ENCODE data around the gene SAPCD2.

Gene SAPCD2

GRCh38 chr9:137029058-137029936 is 41.1 kb downstream of the SAPCD2 start:
- no peak for DNase-seq

GRCh38 chr9:137028263-137029057 is 41.9 kb downstream of the SAPCD2 start:
- no peak for DNase-seq

DNA sequence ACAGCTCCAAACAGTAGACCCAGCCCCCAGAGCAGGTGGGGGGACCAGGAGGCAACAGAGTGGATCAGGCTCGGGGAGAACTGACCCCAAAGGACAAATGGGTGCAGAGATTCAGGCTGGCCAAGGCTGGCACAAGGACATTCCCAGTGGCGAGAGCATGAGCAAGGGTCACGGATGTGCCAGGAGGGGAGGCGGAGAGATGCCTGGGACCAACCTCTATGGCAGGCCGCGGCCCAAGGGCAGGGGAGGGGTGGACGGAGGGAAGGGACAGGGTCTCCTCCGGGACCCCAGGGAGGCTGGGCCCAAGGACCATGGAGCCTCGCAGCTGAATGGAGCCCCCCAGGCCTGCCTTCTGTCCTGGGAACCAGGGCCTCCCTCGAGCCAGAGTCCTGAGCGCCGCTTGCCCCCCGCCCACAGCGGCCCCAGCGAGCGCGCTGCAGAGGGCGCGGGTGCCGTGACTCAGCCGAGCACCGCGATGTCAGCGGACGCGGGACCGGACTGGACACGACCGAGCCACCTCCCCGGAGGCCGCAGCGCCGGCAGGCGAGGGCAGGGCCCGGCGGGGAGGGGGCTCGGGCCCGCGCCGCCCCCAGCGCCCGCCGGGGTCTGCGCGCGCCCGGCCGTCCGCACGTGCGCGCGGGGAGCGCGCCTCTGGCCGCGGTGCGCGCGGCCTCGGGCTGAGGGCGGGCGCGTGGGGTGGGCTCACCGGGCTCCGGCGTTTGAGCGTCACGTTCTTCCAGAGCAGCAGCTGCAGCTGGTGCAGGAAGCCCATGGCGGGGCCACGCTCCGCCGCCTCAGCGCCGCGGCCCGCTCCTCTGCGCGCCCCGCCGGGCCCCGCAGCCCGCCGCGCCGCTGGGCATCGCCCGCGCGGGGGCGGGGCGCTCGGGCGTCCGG is 42.7 kb downstream of the SAPCD2 start, which contains the start of gene ABCA2:
Gene ABCA2 (minus strand): TSS at position 869 of the 894 bp plus-strand sequence. CDS start 97 bp downstream, at position 772.
- no peak for DNase-seq

- DNase-seq = no peak
These were observed 43.5 kb downstream of the SAPCD2 start for GRCh38 chr9:137026828-137027227.

GRCh38 chr9:137026384-137026783 is 44.0 kb downstream of the SAPCD2 start:
- DNase-seq = no peak

- peak; percentile 22 for DNase-seq
These were observed 44.8 kb downstream of the SAPCD2 start for GRCh38 chr9:137025517-137025966.

DNA sequence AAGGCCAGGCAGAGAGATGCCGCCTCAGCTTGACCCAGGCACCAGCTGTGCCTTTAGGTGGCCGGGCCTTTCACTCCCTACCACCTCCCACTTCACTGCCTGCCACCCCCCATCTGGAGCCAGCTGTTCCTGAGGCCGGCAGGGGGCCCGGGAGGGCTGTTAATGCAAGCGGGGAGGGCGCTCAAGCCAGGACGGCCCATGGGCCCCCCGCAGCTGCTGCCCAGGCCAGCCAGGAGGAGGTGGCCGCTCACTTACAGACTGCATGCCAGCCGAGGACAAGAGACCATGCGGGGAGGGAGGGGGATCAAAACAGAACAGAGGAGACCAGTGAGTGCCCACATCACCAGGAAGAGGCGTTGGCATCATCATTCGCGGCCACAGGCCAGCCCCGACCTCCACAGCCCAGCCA is 46.8 kb downstream of the SAPCD2 start:
- no peak for DNase-seq

DNA sequence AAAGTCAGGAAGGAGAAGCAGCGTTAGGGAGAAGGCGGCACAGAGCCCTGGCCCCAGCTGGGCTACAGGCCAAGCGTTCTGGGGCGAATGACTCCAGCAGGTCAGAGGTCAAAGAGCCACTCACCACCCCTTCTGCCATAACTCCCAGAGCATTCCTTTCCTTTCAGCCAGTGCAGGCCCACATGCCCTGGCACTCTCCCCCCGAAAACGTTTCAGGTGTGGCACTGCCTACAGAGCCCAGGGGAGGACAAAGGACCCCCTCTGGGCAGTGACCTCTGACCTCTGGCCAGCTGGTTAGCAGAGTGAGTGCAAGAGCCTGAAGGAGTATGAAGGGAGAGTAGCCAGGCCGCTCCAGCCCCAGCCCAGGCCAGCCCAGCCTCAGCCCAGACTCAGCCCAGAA is 47.2 kb downstream of the SAPCD2 start:
- no peak for DNase-seq

DNA sequence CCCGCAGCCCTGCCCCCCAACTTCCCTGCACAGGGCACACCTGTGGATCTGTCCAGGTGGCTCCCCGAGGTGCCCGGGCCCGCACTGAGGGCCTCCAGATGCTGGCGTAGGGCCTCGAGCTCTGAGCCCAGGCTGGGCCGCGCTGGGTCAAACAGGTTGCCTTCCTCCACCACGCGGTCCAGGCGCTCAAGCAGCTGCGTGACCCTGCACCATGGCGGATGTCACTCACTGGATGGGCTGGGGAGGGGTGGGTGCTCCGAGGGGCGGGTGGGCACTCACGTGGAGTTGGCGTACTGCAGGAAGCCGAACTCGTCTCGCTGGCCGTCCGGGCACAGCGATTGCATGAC is 47.7 kb downstream of the SAPCD2 start:
- no peak for DNase-seq

GRCh38 chr9:137021979-137022661 is 48.2 kb downstream of the SAPCD2 start:
- DNase-seq = peak; percentile 24

- no peak for DNase-seq
These were observed 48.8 kb downstream of the SAPCD2 start for GRCh38 chr9:137021568-137021978.

GRCh38 chr9:137020771-137021567 is 49.4 kb downstream of the SAPCD2 start:
- no peak for DNase-seq

DNA sequence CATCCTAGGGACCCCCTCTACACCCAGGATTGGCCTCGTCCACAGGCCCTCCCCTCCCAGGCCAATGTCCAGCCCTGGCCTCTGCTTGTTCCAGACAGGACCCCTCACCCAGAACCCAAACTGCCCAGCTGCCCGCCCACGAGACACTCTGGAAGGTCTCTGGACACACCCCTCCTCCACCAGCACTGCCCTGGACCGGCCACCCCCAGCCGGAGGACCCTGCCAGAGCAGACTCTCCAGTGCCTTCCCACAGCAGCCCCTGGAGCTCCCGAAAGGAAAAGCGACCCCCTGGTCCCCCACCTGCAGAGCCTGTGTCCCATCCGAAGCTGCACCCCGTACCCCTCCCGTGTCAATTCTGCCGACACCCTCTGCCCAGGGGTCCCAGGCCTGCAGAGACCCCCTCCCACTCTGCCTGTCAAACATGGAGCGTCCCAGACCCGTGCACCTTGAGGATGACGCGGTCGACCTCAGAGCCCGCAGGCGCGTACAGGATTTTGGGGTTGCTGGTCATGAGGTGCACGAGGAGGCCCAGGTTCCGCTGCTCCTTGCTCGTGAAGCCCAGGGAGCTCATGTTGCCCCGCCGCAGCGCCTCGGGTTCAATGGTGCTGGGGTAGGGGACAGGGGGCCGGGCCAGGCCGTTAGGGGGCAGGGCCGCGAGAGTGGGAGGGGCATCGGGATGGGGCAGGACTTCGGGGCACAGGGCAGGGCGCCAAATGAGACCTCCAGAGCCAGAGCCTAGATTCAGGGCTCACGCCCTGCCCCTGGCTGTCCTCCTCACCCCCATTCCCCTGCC is 50.3 kb downstream of the SAPCD2 start:
- DNase-seq = no peak

- DNase-seq = no peak
These were observed 51.4 kb downstream of the SAPCD2 start for GRCh38 chr9:137018761-137019559.

DNA sequence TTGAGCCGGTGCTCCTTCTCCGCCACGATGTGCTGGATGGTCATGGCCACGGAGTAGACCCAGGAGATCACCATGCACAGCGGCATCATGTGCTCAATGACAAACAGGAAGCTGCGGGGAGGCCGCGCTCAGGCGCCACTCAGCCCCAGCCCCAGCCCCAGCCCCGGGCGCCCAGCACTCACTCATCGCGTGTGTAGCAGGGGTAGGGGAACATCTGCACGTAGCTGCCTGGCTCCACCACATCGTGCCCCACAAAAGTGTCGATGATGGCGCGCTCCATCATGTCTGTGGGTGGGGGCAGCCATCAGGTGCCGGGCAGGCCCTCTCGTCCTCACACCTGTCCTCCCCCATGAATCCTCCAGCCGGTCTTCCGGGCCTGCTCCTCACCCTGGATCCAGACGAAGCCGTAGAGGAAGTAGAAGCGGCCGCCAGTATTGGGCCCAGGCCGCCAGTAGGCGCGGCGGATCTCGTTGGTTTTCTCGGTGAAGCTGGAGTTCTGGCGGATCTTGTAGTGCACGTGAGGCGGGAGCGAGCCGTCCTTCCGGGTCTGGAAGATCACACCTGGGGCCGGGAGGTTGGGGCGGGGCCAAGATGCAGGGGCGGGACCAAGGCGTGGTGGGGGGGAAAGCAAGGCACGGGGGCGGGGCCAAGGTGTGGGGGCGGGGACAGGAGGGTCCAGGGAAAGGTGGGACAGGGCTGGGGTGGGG is 52.4 kb downstream of the SAPCD2 start:
- DNase-seq = no peak

DNA sequence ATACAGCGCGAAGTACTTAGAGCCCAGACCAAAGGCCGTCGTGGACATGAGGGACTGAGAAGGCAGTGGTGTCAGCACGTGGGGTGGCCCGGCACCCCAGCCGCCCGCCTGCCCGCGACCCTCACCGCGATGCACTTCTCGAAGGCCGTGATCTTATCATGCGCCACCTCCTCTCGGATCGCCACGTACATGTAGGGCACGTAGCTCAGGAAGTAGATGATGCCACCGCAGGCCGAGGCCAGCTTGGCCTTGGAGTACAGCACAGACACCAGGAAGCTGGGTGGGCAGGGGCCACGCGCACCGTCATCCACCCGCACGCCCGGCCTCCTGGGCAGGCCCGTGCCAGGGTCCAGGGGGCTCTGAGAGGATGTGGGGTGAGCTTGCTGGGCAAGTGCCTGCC is 53.3 kb downstream of the SAPCD2 start:
- no peak for DNase-seq

- DNase-seq = no peak
These were observed 53.9 kb downstream of the SAPCD2 start for GRCh38 chr9:137016436-137016835.

- no peak for DNase-seq
These were observed 54.4 kb downstream of the SAPCD2 start for GRCh38 chr9:137015976-137016375.

- DNase-seq = no peak
These were observed 54.8 kb downstream of the SAPCD2 start for GRCh38 chr9:137015540-137015930.
